HCT116 (cell line): Measurements from ENCODE around the gene AOC3. TPM values are rescaled to one million over a fixed set of nuclear protein-coding genes. Genes with fewer than 3 reads are reported as not detected.

Experiments
- ATAC-seq: fragments of 200-7000 bp; cut with Tn5 transposase; 2 replicates; pipeline ENCODE4 v1.9.1; 2020; ENCODE audit warnings: mild to moderate bottlenecking, moderate library complexity
- BruUV-seq: library from RNA; stranded (reverse); fragments of 400-500 nt; replicated peaks from 2 replicates; lab custom pipeline; 2021; lab: Mats Ljungman, UMichigan
- CTCF ChIA-PET: fragments of 300-600 bp; sonication (Branson Sonifier 250); formaldehyde crosslinking; loops from one replicate; lab custom pipeline; 2021; ENCODE audit warnings: antibody characterized with exemption; lab: Charles Lee
- POLR2A ChIA-PET: fragments of 300-600, 350-600 bp; sonication (Branson Sonifier 250); formaldehyde crosslinking; loops from one replicate; lab custom pipeline; 2021; ENCODE audit warnings: antibody characterized with exemption; lab: Charles Lee
- RAD21 ChIA-PET, 2 experiments: fragments of 300-600 bp; sonication (Branson Sonifier 250); formaldehyde crosslinking; loops; one replicate each; lab custom pipeline; 2023; ENCODE audit warnings: low total read pairs in 2 of 2; ENCODE audit not compliant: uncharacterized antibody in 2 of 2, unreplicated experiment in 2 of 2, low non-redundant PET in 1 of 2; lab: Charles Lee
- DNase-seq: peaks from one replicate; pipeline ENCODE4 v3.0.0-alpha.2; 2010; ENCODE audit warnings: low read depth, low spot score
- H2AFZ ChIP-seq: fragments of 200-600 bp; shearing (Covaris generic), sonication (generic); 2 replicates; pipeline ENCODE4 v1.6.1; 2017; ENCODE audit warnings: low read depth, mixed run types, mixed read lengths, antibody characterized with exemption, low read length; ENCODE audit not compliant: poor library complexity, severe bottlenecking
- H3K27ac ChIP-seq: 2 replicates; pipeline ENCODE4 v1.5.1; 2012; ENCODE audit warnings: low read depth, low read length
- H3K27me3 ChIP-seq: fragments of 200-600 bp; sonication (generic); 2 replicates; pipeline ENCODE4 v1.6.1; 2016; ENCODE audit warnings: mixed run types, low read length, mixed read lengths; ENCODE audit not compliant: insufficient read depth
- H3K36me3 ChIP-seq, 2 experiments: fragments of 200-500 bp in 1 of 2; fragments of 200-600 bp in 1 of 2; sonication (Bioruptor generic) in 1 of 2; sonication (generic) in 1 of 2; 2 replicates each; pipeline versions ENCODE4 v1.5.1 to v1.6.1; 2014 to 2016; ENCODE audit warnings: low read length in 2 of 2, inconsistent platforms in 1 of 2, mixed read lengths in 1 of 2, mixed run types in 1 of 2; ENCODE audit not compliant: insufficient read depth in 2 of 2, control insufficient read depth in 1 of 2
- H3K4me1 ChIP-seq, 2 experiments: fragments of 200-600 bp in 1 of 2; sonication (generic) in 1 of 2; 2 replicates each; pipeline versions ENCODE4 v1.5.1 to v1.6.1; 2012 to 2017; ENCODE audit warnings: low read length in 2 of 2, inconsistent platforms in 1 of 2, mild to moderate bottlenecking in 1 of 2, mixed read lengths in 1 of 2, mixed run types in 1 of 2, moderate library complexity in 1 of 2; ENCODE audit not compliant: insufficient read depth in 2 of 2, control insufficient read depth in 1 of 2
- H3K4me2 ChIP-seq: fragments of 200-600 bp; sonication (generic); 2 replicates; pipeline ENCODE4 v1.6.1; 2017; ENCODE audit warnings: mixed run types, low read length, mixed read lengths
- H3K4me3 ChIP-seq, 2 experiments: fragments of 200-600 bp in 1 of 2; sonication (generic) in 1 of 2; replicated peaks in 1 of 2; 2 replicates each; pipeline ENCODE4 v1.5.1; 2011 to 2016; ENCODE audit warnings: low read length in 2 of 2, control low read depth in 1 of 2, low read depth in 1 of 2, mild to moderate bottlenecking in 1 of 2, mixed read lengths in 1 of 2, mixed run types in 1 of 2
- H3K79me2 ChIP-seq: fragments of 200-600 bp; sonication (generic); 2 replicates; pipeline ENCODE4 v1.6.1; 2017; ENCODE audit warnings: mild to moderate bottlenecking, mixed run types, low read length, moderate library complexity, mixed read lengths; ENCODE audit not compliant: insufficient read depth
- H3K9ac ChIP-seq: fragments of 200-600 bp; sonication (generic); 2 replicates; pipeline ENCODE4 v1.6.1; 2016; ENCODE audit warnings: low read length, mixed read lengths
- H3K9me2 ChIP-seq: fragments of 200-600 bp; sonication (generic), shearing (Covaris generic); 2 replicates; pipeline ENCODE4 v1.6.1; 2017; ENCODE audit warnings: mixed run types, mild to moderate bottlenecking, moderate library complexity; ENCODE audit not compliant: insufficient read depth
- H3K9me3 ChIP-seq, 2 experiments: fragments of 200-500 bp in 1 of 2; fragments of 200-600 bp in 1 of 2; sonication (Bioruptor generic) in 1 of 2; sonication (generic) in 1 of 2; 2 replicates each; pipeline ENCODE4 v1.6.1; 2014 to 2017; ENCODE audit warnings: low read length in 2 of 2, mixed read lengths in 2 of 2, inconsistent platforms in 1 of 2, low read depth in 1 of 2, mild to moderate bottlenecking in 1 of 2, mixed run types in 1 of 2, moderate library complexity in 1 of 2; ENCODE audit not compliant: control insufficient read depth in 1 of 2, insufficient read depth in 1 of 2
- H4K20me1 ChIP-seq: fragments of 200-600 bp; sonication (generic), shearing (Covaris generic); 2 replicates; pipeline ENCODE4 v1.6.1; 2017; ENCODE audit warnings: mixed run types, mild to moderate bottlenecking, moderate library complexity; ENCODE audit not compliant: insufficient read depth
- CBX3 ChIP-seq: IDR thresholded peaks from 2 replicates; pipeline ENCODE4 v1.6.1; 2012; ENCODE audit warnings: low read depth
- EGR1 ChIP-seq: IDR thresholded peaks from 2 replicates; pipeline ENCODE4 v1.6.1; 2012; ENCODE audit warnings: low read depth
- EZH2 ChIP-seq: fragments of 200-600 bp; sonication (generic); IDR thresholded peaks from 2 replicates; pipeline ENCODE4 v1.6.1; 2017; ENCODE audit warnings: antibody characterized with exemption, mixed run types
- EZH2phosphoT487 ChIP-seq: fragments of 200-600 bp; IDR thresholded peaks from 2 replicates; pipeline ENCODE4 v1.6.1; 2018; ENCODE audit warnings: antibody characterized with exemption, borderline replicate concordance
- FOSL1 ChIP-seq: IDR thresholded peaks from 2 replicates; pipeline ENCODE4 v1.6.1; 2012; ENCODE audit warnings: low read depth
- MAX ChIP-seq: IDR thresholded peaks from 2 replicates; pipeline ENCODE4 v1.6.1; 2012
- POLR2A ChIP-seq: IDR thresholded peaks from 2 replicates; pipeline ENCODE4 v1.7.0; 2011; ENCODE audit warnings: borderline replicate concordance; ENCODE audit not compliant: insufficient read depth, insufficient read length; ENCODE audit errors: extremely low read depth
- POLR2AphosphoS5 ChIP-seq: IDR thresholded peaks from 2 replicates; pipeline ENCODE4 v1.6.1; 2011; ENCODE audit warnings: mild to moderate bottlenecking, low read depth, low read length, moderate library complexity
- RAD21 ChIP-seq: IDR thresholded peaks from 2 replicates; pipeline ENCODE4 v1.6.1; 2012; ENCODE audit warnings: low read depth, mild to moderate bottlenecking
- REST ChIP-seq: IDR thresholded peaks from 2 replicates; pipeline ENCODE4 v1.6.1; 2012; ENCODE audit warnings: low read depth
- SRF ChIP-seq: IDR thresholded peaks from 2 replicates; pipeline ENCODE4 v1.6.1; 2012; ENCODE audit warnings: low read depth
- TCF7L2 ChIP-seq: IDR thresholded peaks from 2 replicates; pipeline ENCODE4 v1.7.0; 2011; ENCODE audit warnings: borderline replicate concordance, inconsistent platforms; ENCODE audit not compliant: insufficient read depth, insufficient read length; ENCODE audit errors: extremely low read depth
- YY1 ChIP-seq: IDR thresholded peaks from 2 replicates; pipeline ENCODE4 v1.6.1; 2011; ENCODE audit warnings: low read length, low read depth, moderate library complexity, mild to moderate bottlenecking; ENCODE audit not compliant: insufficient replicate concordance; ENCODE audit errors: extremely low read depth
- ZBTB33 ChIP-seq: IDR thresholded peaks from 2 replicates; pipeline ENCODE4 v1.6.1; 2011; ENCODE audit warnings: mild to moderate bottlenecking, low read length, moderate library complexity; ENCODE audit not compliant: insufficient replicate concordance; ENCODE audit errors: extremely low read depth
- intact Hi-C: fragments of 100-400 bp; cut with micrococcal nuclease; formaldehyde crosslinking; loops from 2 replicates; pipeline ENCODE4 v1.10.0; 2022
- total RNA-seq: library from RNA; stranded (reverse); gene quantifications from one replicate; pipeline ENCODE4 v1.2.1, GENCODE V29; 2021; ENCODE audit not compliant: unreplicated experiment

Gene AOC3
- total RNA-seq, 1 experiment from 2014 or later, result 5.9 TPM

GRCh38 chr17:42895185-42895555 lies 44.2 kb downstream of the AOC3 start:
- H3K9ac ChIP-seq, result no peak overlapping the region
- intact Hi-C loops, result no loop called here
- no TSS peak for BruUV-seq
- ChIA-PET CTCF (no interaction called here), POLR2A (no interaction called here), RAD21 (no interaction called here)
- H3K4me2 ChIP-seq, result peak overlapping the region; percentile 33
- no peaks in the 10 kb centered on the region for H4K20me1 ChIP-seq
- H3K36me3 ChIP-seq, result no peaks in the 10 kb centered on the region
- TF ChIP-seq EGR1 (no peak), ZBTB33 (no peak), RAD21 (no peak), REST (no peak), EZH2phosphoT487 (no peak), CBX3 (0 out of 2 replicates have a peak, but pooled peaks have one; percentile 30), TCF7L2 (no peak), YY1 (no peak), FOSL1 (peak; percentile 44; the same call in 1 of the 2 replicates), POLR2AphosphoS5 (no peak), SRF (no peak), POLR2A (no peak), EZH2 (no peak), MAX (no peak)
- TF ChIP-seq, all 23 proteins: peak for 2
- peak; percentile 63 for ATAC-seq
- Histone ChIP-seq H3K27ac (no peak overlapping the region), H3K4me3 (no peak overlapping the region), H2AFZ (peak overlapping the region; percentile 24), H3K79me2 (no peaks in the 10 kb centered on the region), H3K9me2 (no peaks in the 10 kb centered on the region), H3K9me3 (no peaks in the 10 kb centered on the region), H3K4me1 (peaks cover 0 to 11% of the 10 kb centered on the region in 2 experiments; a peak in 2 of 4 replicates), H3K27me3 (peaks cover 4% of the 10 kb centered on the region; the same call in 1 of the 2 replicates)
- DNase-seq, result peak; percentile 8
